ENCODE measurements around the gene ROR2. TPM values are rescaled to one million over a fixed set of nuclear protein-coding genes. Genes with fewer than 3 reads are reported as not detected.
"Not testable (repeated sequence)": the region's sequence is repeated elsewhere in the genome, so short reads cannot be mapped to it uniquely, and the experiment has no call there.

The ROR2 gene
- total RNA-seq, 1 experiment from 2014 or later: not detected

- no peak for DNase-seq
- Mint-ChIP-seq H3K4me1 (ENCODE audit: low read depth, unreplicated experiment) (no peaks in the 10 kb centered on the region), H3K27ac (ENCODE audit: unreplicated experiment) (no peak overlapping the region), H3K27me3 (ENCODE audit: unreplicated experiment) (peaks cover 70% of the 10 kb centered on the region), H3K36me3 (ENCODE audit: insufficient read depth, unreplicated experiment) (no peaks in the 10 kb centered on the region), H3K4me3 (ENCODE audit: low read depth, unreplicated experiment) (no peak overlapping the region), H3K9me3 (ENCODE audit: low read depth, unreplicated experiment) (no peaks in the 10 kb centered on the region)
- intact Hi-C loops (cut with micrococcal nuclease; ENCODE audit: unreplicated experiment): no loop called here
- BruUV-seq (replicated peaks): no TSS peak
- no peak for TF ChIP-seq CTCF (IDR thresholded peaks at IDR 0.05; ENCODE audit: unreplicated experiment)
- CTCF ChIA-PET: interaction anchor here (0.6 kb wide), 1 partner anchor 84 kb away, joined by 3 read pairs; no protein-coding TSS in a partner anchor
Measured at GRCh38 chr9:91991721-91992341, 41.8 kb upstream of the ROR2 start.

- Mint-ChIP-seq H3K27me3 (ENCODE audit: unreplicated experiment) (peaks cover 33% of the 10 kb centered on the region), H3K36me3 (ENCODE audit: insufficient read depth, unreplicated experiment) (no peaks in the 10 kb centered on the region), H3K9me3 (ENCODE audit: low read depth, unreplicated experiment) (no peaks in the 10 kb centered on the region), H3K4me3 (ENCODE audit: low read depth, unreplicated experiment) (no peak overlapping the region), H3K4me1 (ENCODE audit: low read depth, unreplicated experiment) (no peaks in the 10 kb centered on the region), H3K27ac (ENCODE audit: unreplicated experiment) (no peak overlapping the region)
- CTCF ChIA-PET: no interaction called here
- no peak for TF ChIP-seq CTCF (IDR thresholded peaks at IDR 0.05; ENCODE audit: unreplicated experiment)
- no peak for DNase-seq
- intact Hi-C loops (cut with micrococcal nuclease; ENCODE audit: unreplicated experiment): no loop called here
- no TSS peak for BruUV-seq (replicated peaks)
Measured at GRCh38 chr9:91986248-91986647, 36.2 kb upstream of the ROR2 start.

- no peak for TF ChIP-seq CTCF (IDR thresholded peaks at IDR 0.05; ENCODE audit: unreplicated experiment)
- Mint-ChIP-seq H3K27me3 (ENCODE audit: unreplicated experiment) (peaks cover 30% of the 10 kb centered on the region), H3K36me3 (ENCODE audit: insufficient read depth, unreplicated experiment) (no peaks in the 10 kb centered on the region), H3K9me3 (ENCODE audit: low read depth, unreplicated experiment) (no peaks in the 10 kb centered on the region), H3K4me1 (ENCODE audit: low read depth, unreplicated experiment) (no peaks in the 10 kb centered on the region), H3K4me3 (ENCODE audit: low read depth, unreplicated experiment) (no peak overlapping the region), H3K27ac (ENCODE audit: unreplicated experiment) (no peak overlapping the region)
- no peak for DNase-seq
- intact Hi-C loops (cut with micrococcal nuclease; ENCODE audit: unreplicated experiment): no loop called here
- CTCF ChIA-PET: no interaction called here
- BruUV-seq (replicated peaks): no TSS peak
Measured at GRCh38 chr9:91985692-91986091, 35.7 kb upstream of the ROR2 start.

- no peak for TF ChIP-seq CTCF (IDR thresholded peaks at IDR 0.05; ENCODE audit: unreplicated experiment)
- intact Hi-C loops (cut with micrococcal nuclease; ENCODE audit: unreplicated experiment): loop anchor here (5.0 kb wide), 1 partner anchor 202 kb away; no protein-coding TSS in a partner anchor
- Mint-ChIP-seq H3K27me3 (ENCODE audit: unreplicated experiment) (peaks cover 11% of the 10 kb centered on the region), H3K36me3 (ENCODE audit: insufficient read depth, unreplicated experiment) (no peaks in the 10 kb centered on the region), H3K4me3 (ENCODE audit: low read depth, unreplicated experiment) (no peak overlapping the region), H3K27ac (ENCODE audit: unreplicated experiment) (no peak overlapping the region), H3K9me3 (ENCODE audit: low read depth, unreplicated experiment) (no peaks in the 10 kb centered on the region), H3K4me1 (ENCODE audit: low read depth, unreplicated experiment) (no peaks in the 10 kb centered on the region)
- peak; percentile 11 for DNase-seq
- CTCF ChIA-PET: interaction anchor here (0.6 kb wide), 2 partner anchors 333 to 434 kb away, joined by 3 to 6 read pairs; no protein-coding TSS in a partner anchor
- BruUV-seq (replicated peaks): no TSS peak
Measured at GRCh38 chr9:91978740-91979414, 28.8 kb upstream of the ROR2 start.

GRCh38 chr9:91975254-91975653, 25.2 kb upstream of the ROR2 start:
- BruUV-seq (replicated peaks); H3K4me3 Mint-ChIP-seq (ENCODE audit: low read depth, unreplicated experiment); H3K4me1 Mint-ChIP-seq (ENCODE audit: low read depth, unreplicated experiment); H3K36me3 Mint-ChIP-seq (ENCODE audit: insufficient read depth, unreplicated experiment); H3K9me3 Mint-ChIP-seq (ENCODE audit: low read depth, unreplicated experiment); H3K27ac Mint-ChIP-seq (ENCODE audit: unreplicated experiment); CTCF ChIA-PET; DNase-seq: not testable (repeated sequence)
- intact Hi-C loops (cut with micrococcal nuclease; ENCODE audit: unreplicated experiment): loop anchor here (5.0 kb wide), 1 partner anchor 198 kb away; no protein-coding TSS in a partner anchor
- H3K27me3 Mint-ChIP-seq (ENCODE audit: unreplicated experiment): peaks cover 21% of the 10 kb centered on the region
